Adipocyte (in vitro differentiated cells): ENCODE measurements around the gene SLC8A1.

Experiments
- DNase-seq: peaks from one replicate; pipeline ENCODE4 v3.0.0-alpha.2; 2015; ENCODE audit warnings: low read depth
- H3K27me3 ChIP-seq: replicated peaks from 2 replicates; pipeline ENCODE4 v1.7.0; 2013; ENCODE audit warnings: mild to moderate bottlenecking, low read length, moderate library complexity; ENCODE audit not compliant: control insufficient read depth, insufficient read depth
- H3K36me3 ChIP-seq: 2 replicates; pipeline ENCODE4 v1.7.0; 2013; ENCODE audit warnings: low read length, mild to moderate bottlenecking, moderate library complexity; ENCODE audit not compliant: control insufficient read depth, insufficient read depth, severe bottlenecking
- H3K4me1 ChIP-seq: 2 replicates; pipeline ENCODE4 v1.7.0; 2013; ENCODE audit warnings: mild to moderate bottlenecking, low read length, moderate library complexity; ENCODE audit not compliant: control insufficient read depth, insufficient read depth
- H3K4me3 ChIP-seq: 2 replicates; pipeline ENCODE4 v1.7.0; 2013; ENCODE audit warnings: mild to moderate bottlenecking, low read length, moderate library complexity
- H3K9ac ChIP-seq: 2 replicates; pipeline ENCODE4 v1.7.0; 2013; ENCODE audit warnings: mild to moderate bottlenecking, low read length, moderate library complexity
- H3K9me3 ChIP-seq: 2 replicates; pipeline ENCODE4 v1.7.0; 2013; ENCODE audit warnings: mild to moderate bottlenecking, low read length, moderate library complexity; ENCODE audit not compliant: control insufficient read depth

SLC8A1 gene

GRCh38 chr2:40187054-40187453 lies 264.8 kb downstream of the SLC8A1 start:
- H3K27me3 ChIP-seq, result no peaks in the 10 kb centered on the region
- H3K4me1 ChIP-seq, result no peaks in the 10 kb centered on the region
- H3K9ac ChIP-seq, result no peak overlapping the region
- no peak overlapping the region for H3K4me3 ChIP-seq
- H3K36me3 ChIP-seq, result no peaks in the 10 kb centered on the region
- no peak for DNase-seq
- H3K9me3 ChIP-seq, result no peaks in the 10 kb centered on the region

- DNase-seq, result no peak
- no peak overlapping the region for H3K4me3 ChIP-seq
- no peak overlapping the region for H3K9ac ChIP-seq
- H3K9me3 ChIP-seq, result no peaks in the 10 kb centered on the region
- H3K36me3 ChIP-seq, result no peaks in the 10 kb centered on the region
- no peaks in the 10 kb centered on the region for H3K27me3 ChIP-seq
- no peaks in the 10 kb centered on the region for H3K4me1 ChIP-seq
Observed at GRCh38 chr2:40184551-40184950, 267.3 kb downstream of the SLC8A1 start.

- H3K4me3 ChIP-seq, result no peak overlapping the region
- H3K4me1 ChIP-seq, result no peaks in the 10 kb centered on the region
- H3K9me3 ChIP-seq, result no peaks in the 10 kb centered on the region
- H3K27me3 ChIP-seq, result no peaks in the 10 kb centered on the region
- no peak overlapping the region for H3K9ac ChIP-seq
- no peak for DNase-seq
- H3K36me3 ChIP-seq, result no peaks in the 10 kb centered on the region
Observed at GRCh38 chr2:40181855-40182254, 270.0 kb downstream of the SLC8A1 start.

- H3K4me3 ChIP-seq, result no peak overlapping the region
- DNase-seq, result no peak
Observed at GRCh38 chr2:40179801-40180200, 272.1 kb downstream of the SLC8A1 start.

GRCh38 chr2:40178971-40179370 lies 272.9 kb downstream of the SLC8A1 start:
- Histone ChIP-seq H3K27me3 (no peaks in the 10 kb centered on the region), H3K4me1 (no peaks in the 10 kb centered on the region), H3K4me3 (no peak overlapping the region), H3K36me3 (no peaks in the 10 kb centered on the region), H3K9me3 (no peaks in the 10 kb centered on the region), H3K9ac (no peak overlapping the region)
- no peak for DNase-seq

More at GRCh38 chr2:40179801-40180200, 272.1 kb downstream of the SLC8A1 start:
- Histone ChIP-seq H3K4me1 (no peaks in the 10 kb centered on the region), H3K9ac (no peak overlapping the region), H3K36me3 (no peaks in the 10 kb centered on the region), H3K9me3 (no peaks in the 10 kb centered on the region), H3K27me3 (no peaks in the 10 kb centered on the region)

- H3K27me3 ChIP-seq, result no peaks in the 10 kb centered on the region
- no peak overlapping the region for H3K4me3 ChIP-seq
- DNase-seq, result no peak
- H3K4me1 ChIP-seq, result peaks cover 2% of the 10 kb centered on the region
- no peaks in the 10 kb centered on the region for H3K36me3 ChIP-seq
- H3K9me3 ChIP-seq, result no peaks in the 10 kb centered on the region
- H3K9ac ChIP-seq, result no peak overlapping the region
Observed at GRCh38 chr2:40178171-40178778, 273.6 kb downstream of the SLC8A1 start.

- no peak overlapping the region for H3K9ac ChIP-seq
- no peaks in the 10 kb centered on the region for H3K9me3 ChIP-seq
- H3K4me1 ChIP-seq, result peaks cover 6% of the 10 kb centered on the region
- H3K4me3 ChIP-seq, result no peak overlapping the region
- no peaks in the 10 kb centered on the region for H3K27me3 ChIP-seq
- no peaks in the 10 kb centered on the region for H3K36me3 ChIP-seq
- DNase-seq, result peak; percentile 46
Observed at GRCh38 chr2:40177366-40177765, 274.5 kb downstream of the SLC8A1 start.

- DNase-seq, result peak; percentile 52
Observed at GRCh38 chr2:40173276-40173675, 278.6 kb downstream of the SLC8A1 start.

GRCh38 chr2:40169856-40170255 lies 282.0 kb downstream of the SLC8A1 start:
- H3K4me3 ChIP-seq, result no peak overlapping the region
- peaks cover 16% of the 10 kb centered on the region for H3K4me1 ChIP-seq
- no peaks in the 10 kb centered on the region for H3K36me3 ChIP-seq
- no peak for DNase-seq
- H3K27me3 ChIP-seq, result no peaks in the 10 kb centered on the region
- no peak overlapping the region for H3K9ac ChIP-seq
- H3K9me3 ChIP-seq, result no peaks in the 10 kb centered on the region

More at GRCh38 chr2:40173276-40173675, 278.6 kb downstream of the SLC8A1 start:
- Histone ChIP-seq H3K4me1 (peaks cover 6% of the 10 kb centered on the region), H3K9ac (no peak overlapping the region), H3K36me3 (no peaks in the 10 kb centered on the region), H3K4me3 (no peak overlapping the region), H3K27me3 (no peaks in the 10 kb centered on the region), H3K9me3 (no peaks in the 10 kb centered on the region)

GRCh38 chr2:40169430-40169829 lies 282.5 kb downstream of the SLC8A1 start:
- Histone ChIP-seq H3K27me3 (no peaks in the 10 kb centered on the region), H3K9me3 (no peaks in the 10 kb centered on the region), H3K36me3 (no peaks in the 10 kb centered on the region), H3K9ac (no peak overlapping the region), H3K4me3 (no peak overlapping the region), H3K4me1 (peaks cover 17% of the 10 kb centered on the region)
- peak; percentile 53 for DNase-seq

GRCh38 chr2:40168546-40168945 lies 283.3 kb downstream of the SLC8A1 start:
- Histone ChIP-seq H3K4me1 (peaks cover 17% of the 10 kb centered on the region), H3K36me3 (no peaks in the 10 kb centered on the region), H3K4me3 (no peak overlapping the region), H3K9ac (no peak overlapping the region), H3K27me3 (no peaks in the 10 kb centered on the region), H3K9me3 (no peaks in the 10 kb centered on the region)
- peak; percentile 32 for DNase-seq

GRCh38 chr2:40168032-40168431 lies 283.9 kb downstream of the SLC8A1 start:
- Histone ChIP-seq H3K36me3 (no peaks in the 10 kb centered on the region), H3K27me3 (no peaks in the 10 kb centered on the region)
- no peak for DNase-seq

More at GRCh38 chr2:40168032-40168431, 283.9 kb downstream of the SLC8A1 start:
- Histone ChIP-seq H3K4me3 (no peak overlapping the region), H3K9me3 (no peaks in the 10 kb centered on the region), H3K9ac (no peak overlapping the region), H3K4me1 (peaks cover 13% of the 10 kb centered on the region)
